ENCODE data around the gene DMTF1.
"Not testable (repeated sequence)": the region's sequence is repeated elsewhere in the genome, so short reads cannot be mapped to it uniquely, and the experiment has no call there.

The DMTF1 gene

GRCh38 chr7:87113077-87113476 lies 39.2 kb upstream of the DMTF1 start:
- H3K4me3 ChIP-seq (replicated peaks; ENCODE audit: low read depth, low read length) = no peak overlapping the region
- no peak for TF ChIP-seq CTCF (IDR thresholded peaks at IDR 0.05; ENCODE audit: low read depth, low read length, missing control alignments)
- no peak for DNase-seq (ENCODE audit: extremely low read depth, low read depth)

- H3K4me3 ChIP-seq (replicated peaks; ENCODE audit: low read depth, low read length); DNase-seq (ENCODE audit: extremely low read depth, low read depth): not testable (repeated sequence)
These were observed 38.3 kb upstream of the DMTF1 start for GRCh38 chr7:87113904-87114303.

GRCh38 chr7:87115772-87116171 lies 36.5 kb upstream of the DMTF1 start:
- not testable (repeated sequence) for H3K4me3 ChIP-seq (replicated peaks; ENCODE audit: low read depth, low read length); DNase-seq (ENCODE audit: extremely low read depth, low read depth)

GRCh38 chr7:87116315-87116714 lies 35.9 kb upstream of the DMTF1 start:
- no peak for DNase-seq (ENCODE audit: extremely low read depth, low read depth)
- H3K4me3 ChIP-seq (replicated peaks; ENCODE audit: low read depth, low read length) = no peak overlapping the region
- no peak for TF ChIP-seq CTCF (IDR thresholded peaks at IDR 0.05; ENCODE audit: low read depth, low read length, missing control alignments)

DNA sequence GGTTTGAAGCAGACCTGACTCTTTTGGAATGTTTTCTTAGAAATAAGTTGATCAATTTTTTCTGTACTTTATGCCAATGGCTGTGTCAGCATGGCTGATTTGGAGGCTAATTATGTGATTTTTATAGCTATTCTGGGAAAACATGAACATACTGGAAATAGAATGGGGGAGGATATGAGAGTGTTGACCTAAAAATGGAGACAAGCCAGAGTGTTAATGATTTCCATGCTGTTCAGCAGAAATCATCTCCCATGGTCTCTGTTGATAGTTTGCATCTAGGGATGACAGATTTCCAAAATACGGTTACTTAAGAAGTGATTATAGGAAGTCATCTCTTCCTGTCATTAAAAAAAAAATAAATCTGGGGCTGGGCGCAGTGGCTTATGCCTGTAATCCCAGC lies 32.7 kb upstream of the DMTF1 start:
- no peak for TF ChIP-seq CTCF (IDR thresholded peaks at IDR 0.05; ENCODE audit: low read depth, low read length, missing control alignments)
- no peak for DNase-seq (ENCODE audit: extremely low read depth, low read depth)
- H3K4me3 ChIP-seq (replicated peaks; ENCODE audit: low read depth, low read length) = no peak overlapping the region

DNA sequence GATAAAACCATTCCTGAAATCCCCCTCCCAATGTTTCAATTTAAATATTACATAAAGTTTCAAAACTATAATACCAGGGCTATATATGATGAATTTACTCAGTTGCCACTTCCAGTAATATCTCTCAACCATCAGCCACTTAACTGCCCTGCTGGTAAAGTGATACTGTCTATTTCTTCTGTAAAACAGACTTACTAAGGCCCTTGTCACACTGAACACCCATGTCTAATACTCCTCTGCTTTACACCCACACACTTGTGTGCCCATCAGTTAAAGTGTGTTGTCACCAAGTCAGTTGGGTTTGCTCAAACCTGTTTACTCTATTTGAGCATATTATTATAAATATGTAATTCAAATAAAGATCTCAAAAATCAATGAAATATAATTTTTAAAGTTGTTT lies 29.1 kb upstream of the DMTF1 start:
- TF ChIP-seq CTCF (IDR thresholded peaks at IDR 0.05; ENCODE audit: low read depth, low read length, missing control alignments) = no peak
- DNase-seq (ENCODE audit: extremely low read depth, low read depth) = no peak
- no peak overlapping the region for H3K4me3 ChIP-seq (replicated peaks; ENCODE audit: low read depth, low read length)

- no peak for DNase-seq (ENCODE audit: extremely low read depth, low read depth)
- no peak overlapping the region for H3K4me3 ChIP-seq (replicated peaks; ENCODE audit: low read depth, low read length)
- TF ChIP-seq CTCF (IDR thresholded peaks at IDR 0.05; ENCODE audit: low read depth, low read length, missing control alignments) = no peak
These were observed 25.2 kb upstream of the DMTF1 start for GRCh38 chr7:87127019-87127418.

DNA sequence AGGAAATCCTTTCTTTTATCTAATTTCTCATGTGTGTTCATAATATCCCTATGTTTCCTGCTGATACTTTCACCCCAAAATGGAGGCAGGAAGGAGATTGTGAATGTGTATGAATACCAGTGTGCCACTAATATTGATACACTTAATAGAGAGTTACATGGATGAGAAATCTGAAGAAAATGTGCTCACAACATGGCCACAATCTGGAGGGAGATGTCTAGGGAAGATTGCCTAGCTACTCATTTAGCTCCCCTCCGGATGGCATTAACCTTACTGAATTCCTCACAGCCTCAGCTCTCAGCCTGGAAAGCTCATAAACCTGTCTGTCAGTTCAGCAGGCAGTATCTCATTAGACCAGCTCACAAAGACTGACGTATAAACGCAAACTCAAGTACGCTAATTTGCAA lies 23.4 kb upstream of the DMTF1 start:
- TF ChIP-seq CTCF (IDR thresholded peaks at IDR 0.05; ENCODE audit: low read depth, low read length, missing control alignments) = no peak
- DNase-seq (ENCODE audit: extremely low read depth, low read depth) = no peak
- no peak overlapping the region for H3K4me3 ChIP-seq (replicated peaks; ENCODE audit: low read depth, low read length)

All from HFF-Myc (cell line).